Aortic smooth muscle cell (primary cell): ENCODE results near the gene DNAJA4. TPM values are rescaled to one million over a fixed set of nuclear protein-coding genes. Genes with fewer than 3 reads are reported as not detected.

ENCODE experiments used
- total RNA-seq: library from RNA; depleted of rRNA; stranded (reverse); fragments of >200 nt; gene quantifications from 2 replicates; pipeline ENCODE4 v1.2.3, GENCODE V29; 2014

The DNAJA4 gene
- 2.1 and 3.0 TPM in 2 replicates for total RNA-seq

GRCh38 chr15:78264304-78265136 is at the start of gene DNAJA4:
DNAJA4 (plus strand) TSS chr15:78264562; CDS start chr15:78264764, 202 bp downstream.

DNA sequence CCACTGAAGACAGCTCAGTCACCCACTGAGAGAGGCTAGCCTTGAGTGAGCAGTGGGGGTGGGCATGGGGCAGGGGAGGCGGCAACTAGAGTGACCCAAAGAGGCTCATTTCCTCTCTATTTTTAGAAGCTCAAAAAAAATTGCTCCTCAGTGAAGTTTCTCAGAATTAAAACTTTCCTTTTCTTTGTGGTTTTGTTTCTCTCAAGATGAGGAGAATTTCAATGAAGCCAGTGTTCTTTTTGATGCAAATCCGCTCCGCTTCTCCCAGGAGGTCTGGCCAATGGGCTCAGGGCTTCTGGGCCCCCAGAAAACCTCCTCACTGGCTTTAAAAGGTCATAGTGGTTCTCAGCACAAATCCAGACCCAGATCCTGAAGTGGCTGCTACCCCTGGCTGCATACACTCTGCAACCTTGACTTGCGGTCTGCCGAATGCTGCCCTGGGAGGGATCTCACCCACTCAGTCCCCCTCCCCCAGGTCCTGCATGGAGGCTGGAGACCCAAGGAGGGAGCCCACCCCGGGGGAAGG is 29.8 kb upstream of the DNAJA4 start, which contains the start of gene ACSBG1:
Gene ACSBG1 (minus strand): TSS at position 51 of the 526 bp plus-strand sequence. CDS start 64 bp downstream, outside the sequence.

DNA sequence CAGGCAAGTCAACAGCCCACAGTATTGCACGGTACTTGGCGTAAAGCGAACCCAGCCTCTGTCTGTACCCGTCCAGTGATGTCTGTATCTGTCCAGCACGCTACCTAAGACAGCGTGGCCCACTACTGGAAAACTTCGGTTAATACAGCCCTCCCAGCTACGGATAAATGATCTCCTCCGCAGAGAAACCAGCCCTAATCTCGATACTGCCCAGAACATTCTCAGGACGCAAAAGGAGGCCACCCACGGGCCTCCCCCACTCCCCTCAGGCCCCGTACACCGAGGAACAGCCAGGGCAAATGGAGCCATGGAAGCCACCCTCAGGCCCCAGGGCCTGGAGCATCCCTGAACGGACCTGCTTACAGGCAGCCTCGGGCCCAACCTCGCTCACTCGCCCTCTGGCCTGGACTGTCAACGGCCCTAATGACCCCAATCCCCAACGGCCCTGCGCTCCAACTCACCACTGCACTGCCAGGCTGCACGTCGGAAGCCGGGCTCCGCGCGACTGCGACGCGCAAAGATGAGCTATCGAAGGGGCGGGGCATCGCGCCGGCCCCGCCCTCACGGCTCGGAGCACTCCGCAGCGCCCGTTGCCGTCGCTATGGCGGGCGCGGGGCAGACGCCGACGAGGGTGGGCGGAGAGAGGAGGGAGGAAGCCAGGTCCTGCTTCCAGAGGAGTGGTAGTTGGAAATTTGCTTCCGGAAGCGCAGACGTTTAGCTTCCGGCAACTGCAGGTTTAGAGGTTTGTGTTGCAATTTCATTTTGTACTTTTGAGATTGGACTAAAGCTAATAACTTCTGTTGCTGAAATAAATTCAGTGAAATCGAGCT is 35.0 kb downstream of the DNAJA4 start, which contains the start of gene SKIC8:
Gene SKIC8 (minus strand): TSS at position 509 of the 830 bp plus-strand sequence. CDS start 3,923 bp downstream, outside the sequence.

Other genes starting within 250 kb of the DNAJA4 start
- gene TBC1D2B, start 186.9 kb upstream of the DNAJA4 start, total RNA-seq, result 22.6 and 24.7 TPM in 2 replicates
- gene SH2D7, start 172.0 kb upstream of the DNAJA4 start, total RNA-seq, result not detected in 2 replicates
- 1.6 and 1.7 TPM in 2 replicates for gene CIB2, start 133.1 kb upstream of the DNAJA4 start, total RNA-seq
- gene IDH3A, start 115.2 kb upstream of the DNAJA4 start, total RNA-seq, result 31.8 and 32.3 TPM in 2 replicates
- not detected in 2 replicates for gene ACSBG1, start 30.0 kb upstream of the DNAJA4 start, total RNA-seq
- gene SKIC8, start 35.0 kb downstream of the DNAJA4 start, total RNA-seq, result 83.4 and 96.8 TPM in 2 replicates
- gene CRABP1, start 75.8 kb downstream of the DNAJA4 start, total RNA-seq, result not detected in 2 replicates
- 14.3 and 17.2 TPM in 2 replicates for gene IREB2, start 173.7 kb downstream of the DNAJA4 start, total RNA-seq
- 2.2 TPM in 2 replicates for gene HYKK, start 243.0 kb downstream of the DNAJA4 start, total RNA-seq